ENCODE results near the gene HSPA1A.
"Not testable (repeated sequence)": the region's sequence is repeated elsewhere in the genome, so short reads cannot be mapped to it uniquely, and the experiment has no call there.

The HSPA1A gene

DNA sequence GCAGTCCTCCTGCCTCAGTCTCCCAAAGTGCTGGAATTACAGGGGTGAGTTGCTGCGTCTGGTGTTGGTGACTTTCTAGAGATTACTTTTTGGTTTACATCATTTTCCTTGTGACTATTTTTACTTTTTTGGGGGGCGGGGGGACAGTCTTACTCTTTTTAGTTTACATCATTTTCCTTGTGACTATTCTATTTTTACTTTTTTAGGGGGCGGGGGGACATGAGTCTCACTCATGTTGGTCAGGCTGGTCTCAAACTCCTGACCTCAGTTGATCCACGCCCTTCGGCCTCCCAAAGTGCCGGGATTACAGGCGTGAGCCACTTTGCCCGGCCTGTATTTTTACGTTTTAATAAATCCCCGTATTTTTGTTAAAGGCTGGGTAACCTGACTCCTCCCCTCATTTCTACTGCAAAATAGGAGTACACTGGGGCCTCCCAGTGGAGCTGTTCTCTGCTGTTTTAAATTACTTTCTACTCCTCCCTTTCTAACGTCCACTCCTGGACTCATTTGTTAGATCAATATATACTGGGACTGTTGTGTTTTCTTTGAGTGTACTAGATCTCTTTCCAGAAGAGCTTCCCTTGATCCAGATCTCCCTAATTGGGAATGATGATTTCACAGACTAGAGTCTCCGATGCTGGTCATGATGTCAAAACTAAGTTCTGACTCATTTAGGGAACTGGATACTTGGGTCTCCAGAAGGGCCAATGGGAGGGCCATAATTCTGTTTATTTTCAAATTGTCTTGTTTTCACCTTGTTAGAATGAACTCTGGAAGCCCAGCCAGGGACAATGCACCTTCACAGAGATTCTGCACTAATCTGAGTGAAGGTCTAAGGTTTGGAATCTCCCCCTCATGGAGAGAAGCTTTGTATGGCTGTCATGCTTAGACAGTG lies 21.4 kb downstream of the HSPA1A start:
- DNase-seq, result no peak

GRCh38 chr6:31837369-31838113 lies 22.2 kb downstream of the HSPA1A start:
- no peak for DNase-seq

GRCh38 chr6:31838114-31838553 lies 22.8 kb downstream of the HSPA1A start:
- DNase-seq, result not testable (repeated sequence)

- no peak for DNase-seq
These were observed 23.6 kb downstream of the HSPA1A start for GRCh38 chr6:31838968-31839367.

DNA sequence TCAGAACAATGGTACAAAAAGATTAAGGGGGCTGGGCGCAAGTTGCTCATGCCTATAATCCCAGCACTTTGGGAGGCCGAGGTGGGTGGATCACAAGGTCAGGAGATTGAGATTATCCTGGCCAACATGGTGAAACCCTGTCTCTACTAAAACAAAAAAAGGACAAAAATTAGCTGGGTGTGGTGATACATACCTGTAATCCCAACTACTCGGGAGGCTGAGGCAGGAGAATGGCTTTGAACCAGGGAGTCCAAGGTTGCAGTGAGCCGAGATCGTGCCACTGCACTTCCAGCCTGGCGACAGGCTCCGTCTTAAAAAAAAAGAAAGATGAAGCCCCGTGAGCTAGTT lies 24.4 kb downstream of the HSPA1A start:
- not testable (repeated sequence) for DNase-seq

- no peak for DNase-seq
These were observed 26.7 kb downstream of the HSPA1A start for GRCh38 chr6:31842053-31842452.

DNA sequence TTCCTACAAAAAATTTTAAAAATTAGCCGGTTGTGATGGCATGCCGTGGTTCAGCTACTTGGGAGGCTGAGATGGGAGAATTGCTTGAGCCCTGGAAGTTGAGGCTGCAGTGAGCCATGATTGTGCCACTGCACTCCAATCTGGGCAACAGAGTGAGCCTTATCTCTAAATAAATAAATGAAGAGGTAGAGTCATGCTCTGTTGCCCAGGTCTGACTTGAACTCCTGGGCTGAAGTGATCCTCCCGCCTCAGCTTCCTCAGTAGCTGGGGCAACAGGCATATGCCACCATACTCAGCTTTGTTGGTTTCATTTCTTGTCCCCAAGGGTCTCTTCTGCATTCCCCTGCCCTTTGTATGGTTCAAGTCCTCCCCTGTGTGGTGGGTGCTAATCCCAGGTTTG lies 29.2 kb downstream of the HSPA1A start:
- no peak for DNase-seq

GRCh38 chr6:31847276-31847978 lies 32.1 kb downstream of the HSPA1A start:
- no peak for DNase-seq

GRCh38 chr6:31850765-31851484 lies 35.6 kb downstream of the HSPA1A start:
- DNase-seq, result no peak

GRCh38 chr6:31851485-31851832 lies 36.1 kb downstream of the HSPA1A start:
- no peak for DNase-seq

GRCh38 chr6:31851980-31852718 lies 36.8 kb downstream of the HSPA1A start:
- DNase-seq, result not testable (repeated sequence)

DNA sequence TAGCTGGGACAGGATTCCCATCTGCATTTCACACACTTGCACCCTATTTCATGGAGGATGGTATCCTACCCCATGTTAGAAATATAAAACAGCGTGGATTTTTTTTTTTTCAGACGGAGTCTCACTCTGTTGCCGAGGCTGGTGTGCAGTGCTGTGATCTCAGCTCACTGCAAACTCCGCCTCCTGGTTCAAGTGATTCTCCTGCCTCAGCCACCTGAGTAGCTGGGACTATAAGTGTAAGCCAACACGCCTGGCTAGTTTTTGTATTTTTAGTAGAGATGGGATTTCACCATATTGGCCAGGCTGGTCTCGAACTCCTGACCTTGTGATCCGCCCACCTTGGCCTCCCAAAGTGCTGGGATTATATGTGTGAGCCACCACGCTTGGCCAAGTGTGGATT lies 42.4 kb downstream of the HSPA1A start:
- DNase-seq, result not testable (repeated sequence)

DNA sequence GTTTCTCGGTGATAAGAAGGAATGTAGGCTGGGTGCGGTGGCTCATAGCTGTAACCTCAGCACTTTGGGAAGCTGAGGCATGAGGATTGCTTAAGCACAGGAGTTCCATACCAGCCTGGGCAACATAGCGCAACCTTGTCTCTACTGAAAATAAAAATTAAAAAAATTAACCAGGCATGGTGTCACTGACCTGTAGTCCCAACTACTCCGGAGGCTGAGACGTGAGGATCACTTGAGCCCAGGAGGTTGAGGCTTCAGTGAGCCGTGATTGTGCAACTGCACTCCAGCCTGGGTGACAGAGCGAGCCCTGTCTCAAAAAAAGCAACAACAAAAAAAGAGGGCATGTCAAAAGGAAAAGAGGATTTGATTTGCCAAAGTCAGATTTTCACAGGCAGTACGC lies 43.4 kb downstream of the HSPA1A start:
- no peak for DNase-seq

- no peak for DNase-seq
These were observed 44.6 kb downstream of the HSPA1A start for GRCh38 chr6:31859923-31860322.

GRCh38 chr6:31860349-31860748 lies 45.0 kb downstream of the HSPA1A start:
- no peak for DNase-seq

GRCh38 chr6:31861150-31861549 lies 45.8 kb downstream of the HSPA1A start:
- DNase-seq, result no peak

GRCh38 chr6:31861919-31862343 lies 46.6 kb downstream of the HSPA1A start:
- no peak for DNase-seq

DNA sequence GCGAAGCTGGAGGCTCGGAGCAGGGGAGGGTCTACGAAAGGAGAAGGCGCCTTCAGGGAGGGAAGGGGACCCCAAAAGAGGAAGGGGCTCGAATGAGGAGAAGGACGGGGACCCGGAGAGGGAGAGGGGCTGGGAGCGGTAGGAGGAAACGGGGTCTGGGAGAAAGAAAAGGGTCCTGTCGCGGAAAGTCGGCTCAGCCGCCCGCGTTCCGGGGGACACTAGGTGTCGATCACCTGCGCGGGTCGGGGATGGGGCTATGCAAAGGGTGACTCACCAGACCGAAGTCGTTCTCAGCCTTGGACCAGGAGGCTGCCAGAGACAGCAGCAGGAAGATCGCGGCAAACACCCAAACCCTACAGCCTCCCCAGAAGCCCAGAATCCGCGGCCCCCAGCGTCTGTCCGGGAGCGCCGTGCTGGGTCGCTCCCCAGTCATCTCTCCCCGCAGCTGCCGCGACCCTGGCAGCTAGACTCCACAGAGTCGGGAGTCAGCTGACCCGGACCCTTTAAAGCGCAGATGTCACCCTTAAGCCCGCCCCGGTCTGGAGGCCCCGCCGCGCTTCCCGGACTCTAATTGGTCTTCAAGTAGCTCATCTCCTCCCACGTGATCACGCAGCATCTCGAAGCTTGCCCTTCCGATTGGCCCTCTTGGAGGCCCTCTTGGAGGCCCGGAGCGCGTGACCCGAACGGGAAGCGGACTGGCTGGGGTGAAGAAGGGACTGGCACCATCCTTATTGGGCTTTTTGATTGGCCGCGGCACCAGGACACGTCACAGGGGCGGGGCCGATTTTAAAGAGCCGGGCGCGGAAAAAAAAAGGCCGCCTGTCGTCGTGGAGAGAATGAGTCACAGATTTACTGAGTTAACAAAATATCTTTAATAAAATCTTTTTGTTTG lies 47.2 kb downstream of the HSPA1A start, which contains the start of gene NEU1:
Gene NEU1 (minus strand): TSS at position 478 of the 892 bp plus-strand sequence. CDS start 45 bp downstream, at position 433.
- DNase-seq, result peak; percentile 100

- not testable (repeated sequence) for DNase-seq
These were observed 48.8 kb downstream of the HSPA1A start for GRCh38 chr6:31864123-31864562.

GRCh38 chr6:31864818-31865204 lies 49.5 kb downstream of the HSPA1A start:
- no peak for DNase-seq

All from activated CD4-positive, alpha-beta T cell treated with anti-CD3 and anti-CD28 coated beads, Interleukin-2, amount 50 U/mL, for 16 hours (primary cell).